ENCODE data around the gene R3HDM2.
A peak's percentile ranks its signal among the peaks of the same experiment; 100 is the strongest.

R3HDM2 gene

GRCh38 chr12:57261428-57261865, 169.4 kb downstream of the R3HDM2 start:
- DNase-seq = no peak

- DNase-seq = no peak
Measured at GRCh38 chr12:57260366-57260765, 170.5 kb downstream of the R3HDM2 start.

GRCh38 chr12:57258977-57259970, 171.6 kb downstream of the R3HDM2 start:
- DNase-seq = no peak

GRCh38 chr12:57255916-57256315, 174.9 kb downstream of the R3HDM2 start:
- no peak for DNase-seq

- DNase-seq = no peak
Measured at GRCh38 chr12:57254506-57255280, 176.2 kb downstream of the R3HDM2 start.

GRCh38 chr12:57250956-57251355, 179.9 kb downstream of the R3HDM2 start, which contains the start of gene STAC3:
STAC3 (minus strand) TSS chr12:57251187; CDS start chr12:57249636, 1,551 bp downstream.
- no peak for DNase-seq

GRCh38 chr12:57250541-57250940, 180.3 kb downstream of the R3HDM2 start:
- DNase-seq = no peak

GRCh38 chr12:57248934-57249742, 181.7 kb downstream of the R3HDM2 start:
- no peak for DNase-seq

GRCh38 chr12:57247041-57247440, 183.8 kb downstream of the R3HDM2 start:
- DNase-seq = no peak

- DNase-seq = no peak
Measured at GRCh38 chr12:57244312-57244696, 186.5 kb downstream of the R3HDM2 start.

- peak; percentile 78 for DNase-seq
Measured at GRCh38 chr12:57243521-57244311, 187.1 kb downstream of the R3HDM2 start.

GRCh38 chr12:57242691-57243454, 188.0 kb downstream of the R3HDM2 start:
- peak; percentile 99 for DNase-seq

GRCh38 chr12:57242329-57242690, 188.5 kb downstream of the R3HDM2 start:
- peak; percentile 85 for DNase-seq

- peak; percentile 49 for DNase-seq
Measured at GRCh38 chr12:57241402-57242310, 189.2 kb downstream of the R3HDM2 start.

GRCh38 chr12:57240926-57241401, 189.9 kb downstream of the R3HDM2 start:
- peak; percentile 73 for DNase-seq

- peak; percentile 80 for DNase-seq
Measured at GRCh38 chr12:57240066-57240921, 190.5 kb downstream of the R3HDM2 start.

GRCh38 chr12:57239587-57240065, 191.2 kb downstream of the R3HDM2 start:
- peak; percentile 56 for DNase-seq

- DNase-seq = peak; percentile 81
Measured at GRCh38 chr12:57238854-57239554, 191.8 kb downstream of the R3HDM2 start.

Data from NCI-H526 treated with DMSO at 0.1 percent for 48 hours (cell line).